Activated CD4-positive, alpha-beta T cell treated with anti-CD3 and anti-CD28 coated beads, Interleukin-2, amount 10 ng/mL, durations not matched to agents 7 days and 5 days (primary cell): ENCODE results near the gene EEF1E1. TPM values are rescaled to one million over a fixed set of nuclear protein-coding genes. Genes with fewer than 3 reads are reported as not detected.
"Not testable (repeated sequence)": the region's sequence is repeated elsewhere in the genome, so short reads cannot be mapped to it uniquely, and the experiment has no call there.

Experiments used
- CTCF ChIA-PET: fragments of 350-600 bp; sonication (Branson Sonifier 250); formaldehyde crosslinking; loops from one replicate; lab custom pipeline; 2021; ENCODE audit warnings: antibody characterized with exemption; lab: Charles Lee
- POLR2A ChIA-PET: fragments of 350-600 bp; sonication (Branson Sonifier 250); formaldehyde crosslinking; loops from one replicate; lab custom pipeline; 2021; ENCODE audit warnings: antibody characterized with exemption; lab: Charles Lee
- DNase-seq: peaks from one replicate; pipeline ENCODE4 v3.0.0-alpha.2; 2020
- H3K27ac Mint-ChIP-seq: one replicate; pipeline ENCODE4 v1.8.0; 2021; ENCODE audit warnings: mild to moderate bottlenecking, moderate library complexity, mixed read lengths
- H3K27me3 Mint-ChIP-seq: one replicate; pipeline ENCODE4 v1.8.0; 2021; ENCODE audit warnings: mixed read lengths
- H3K36me3 Mint-ChIP-seq: one replicate; pipeline ENCODE4 v1.8.0; 2021; ENCODE audit warnings: low read depth, mixed read lengths
- H3K4me1 Mint-ChIP-seq: one replicate; pipeline ENCODE4 v1.8.0; 2021; ENCODE audit warnings: mixed read lengths
- H3K4me3 Mint-ChIP-seq: one replicate; pipeline ENCODE4 v1.8.0; 2021; ENCODE audit warnings: mild to moderate bottlenecking, moderate library complexity, mixed read lengths
- H3K9me3 Mint-ChIP-seq: one replicate; pipeline ENCODE4 v1.8.0; 2021; ENCODE audit warnings: mixed read lengths
- total RNA-seq, 2 experiments: library from RNA; stranded (reverse); gene quantifications; one replicate each; pipeline ENCODE4 v1.2.3, GENCODE V29; 2021

EEF1E1 gene
- total RNA-seq, 2 experiments from 2014 or later, result 36.1 to 37.8 TPM

GRCh38 chr6:8047541-8048292, 54.6 kb downstream of the EEF1E1 start:
- no peak for DNase-seq
- H3K9me3 Mint-ChIP-seq, result peaks cover 14% of the 10 kb centered on the region
- peaks cover 56% of the 10 kb centered on the region for H3K36me3 Mint-ChIP-seq

GRCh38 chr6:8045769-8046168, 56.6 kb downstream of the EEF1E1 start:
- H3K4me1 Mint-ChIP-seq, result not testable (repeated sequence)
- Mint-ChIP-seq H3K36me3 (peaks cover 50% of the 10 kb centered on the region), H3K9me3 (peaks cover 14% of the 10 kb centered on the region)

More at GRCh38 chr6:8047541-8048292, 54.6 kb downstream of the EEF1E1 start:
- Mint-ChIP-seq H3K4me1 (peaks cover 1% of the 10 kb centered on the region), H3K27ac (no peak overlapping the region), H3K27me3 (no peaks in the 10 kb centered on the region), H3K4me3 (no peak overlapping the region)
- ChIA-PET CTCF (no interaction called here), POLR2A (no interaction called here)

GRCh38 chr6:8043221-8043620, 59.1 kb downstream of the EEF1E1 start:
- Mint-ChIP-seq H3K27me3 (no peaks in the 10 kb centered on the region), H3K4me3 (no peak overlapping the region), H3K36me3 (peaks cover 53% of the 10 kb centered on the region), H3K27ac (no peak overlapping the region), H3K4me1 (no peaks in the 10 kb centered on the region), H3K9me3 (peaks cover 14% of the 10 kb centered on the region)
- DNase-seq, result no peak
- CTCF ChIA-PET, result no interaction called here
- POLR2A ChIA-PET, result no interaction called here

More at GRCh38 chr6:8045769-8046168, 56.6 kb downstream of the EEF1E1 start:
- DNase-seq, H3K27me3 Mint-ChIP-seq, H3K27ac Mint-ChIP-seq, CTCF ChIA-PET, H3K4me3 Mint-ChIP-seq, POLR2A ChIA-PET: not testable (repeated sequence)

GRCh38 chr6:8041913-8042583, 60.3 kb downstream of the EEF1E1 start:
- Mint-ChIP-seq H3K27ac (no peak overlapping the region), H3K36me3 (peaks cover 50% of the 10 kb centered on the region), H3K4me1 (no peaks in the 10 kb centered on the region), H3K4me3 (no peak overlapping the region), H3K9me3 (peaks cover 14% of the 10 kb centered on the region), H3K27me3 (no peaks in the 10 kb centered on the region)
- ChIA-PET POLR2A (no interaction called here), CTCF (interaction anchor here (0.6 kb wide), 1 partner anchor 760 kb away, joined by 4 read pairs; no protein-coding TSS in a partner anchor)
- DNase-seq, result no peak

GRCh38 chr6:8034107-8034506, 68.2 kb downstream of the EEF1E1 start:
- Mint-ChIP-seq H3K9me3 (peaks cover 13% of the 10 kb centered on the region), H3K36me3 (peaks cover 52% of the 10 kb centered on the region)
- H3K4me1 Mint-ChIP-seq, H3K27me3 Mint-ChIP-seq, CTCF ChIA-PET, POLR2A ChIA-PET, H3K4me3 Mint-ChIP-seq, H3K27ac Mint-ChIP-seq, DNase-seq: not testable (repeated sequence)

- POLR2A ChIA-PET, result interaction anchor here (0.6 kb wide), 1 partner anchor 1932 kb away, joined by 8 read pairs; no protein-coding TSS in a partner anchor
- no peak for DNase-seq
- H3K4me3 Mint-ChIP-seq, result no peak overlapping the region
- CTCF ChIA-PET, result interaction anchor here (0.7 kb wide), 1 partner anchor 1530 kb away, joined by 3 read pairs; no protein-coding TSS in a partner anchor
- H3K36me3 Mint-ChIP-seq, result peaks cover 42% of the 10 kb centered on the region
- peaks cover 6% of the 10 kb centered on the region for H3K4me1 Mint-ChIP-seq
- H3K27me3 Mint-ChIP-seq, result no peaks in the 10 kb centered on the region
- H3K9me3 Mint-ChIP-seq, result peaks cover 13% of the 10 kb centered on the region
- no peak overlapping the region for H3K27ac Mint-ChIP-seq
Observed at GRCh38 chr6:8030920-8031319, 71.4 kb downstream of the EEF1E1 start.

Other genes starting within 250 kb of the EEF1E1 start
- 10 to 100 TPM; 32.5 to 33.2 TPM for gene TXNDC5, start 191.8 kb downstream of the EEF1E1 start, total RNA-seq
- 10 to 100 TPM; 21.8 to 23.9 TPM for gene BLOC1S5, start 38.2 kb downstream of the EEF1E1 start, total RNA-seq